Activated CD4-positive, alpha-beta T cell treated with anti-CD3 and anti-CD28 coated beads, Interleukin-2, amount 50 U/mL, for 4 hours (primary cell): ENCODE data around the gene MASP2.
"Not testable (repeated sequence)": the region's sequence is repeated elsewhere in the genome, so short reads cannot be mapped to it uniquely, and the experiment has no call there.

Source experiments
- DNase-seq, 2 experiments: peaks; one replicate each; pipeline ENCODE4 v3.0.0-alpha.2; 2020

Gene MASP2

GRCh38 chr1:11046625-11047365, at the start of gene MASP2:
MASP2 (minus strand) TSS chr1:11047239; CDS start chr1:11047207, 32 bp downstream.
- DNase-seq = no peak

GRCh38 chr1:11083784-11084183, 36.7 kb upstream of the MASP2 start:
- not testable (repeated sequence) for DNase-seq

- DNase-seq = no peak
These were observed 33.9 kb upstream of the MASP2 start for GRCh38 chr1:11080931-11081330.

DNA sequence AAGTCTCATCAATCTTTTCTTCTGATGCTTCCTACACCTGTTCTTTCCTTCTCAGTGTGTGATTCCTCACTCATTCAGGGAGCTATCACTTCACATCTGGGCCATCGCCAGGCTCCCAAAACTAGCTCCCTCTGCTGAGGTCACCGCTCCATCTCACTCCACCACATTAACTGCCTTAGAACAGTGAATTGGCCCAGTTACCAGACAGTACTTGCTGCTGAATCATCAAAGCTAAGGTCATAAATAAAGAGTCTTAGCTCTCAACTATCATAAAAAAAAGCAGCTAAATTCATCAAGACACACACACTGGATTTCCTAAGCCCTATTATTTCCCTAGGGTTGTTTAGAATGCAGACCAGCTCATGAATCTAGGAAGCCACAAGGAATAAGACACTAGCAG, 31.6 kb upstream of the MASP2 start:
- no peak for DNase-seq

DNA sequence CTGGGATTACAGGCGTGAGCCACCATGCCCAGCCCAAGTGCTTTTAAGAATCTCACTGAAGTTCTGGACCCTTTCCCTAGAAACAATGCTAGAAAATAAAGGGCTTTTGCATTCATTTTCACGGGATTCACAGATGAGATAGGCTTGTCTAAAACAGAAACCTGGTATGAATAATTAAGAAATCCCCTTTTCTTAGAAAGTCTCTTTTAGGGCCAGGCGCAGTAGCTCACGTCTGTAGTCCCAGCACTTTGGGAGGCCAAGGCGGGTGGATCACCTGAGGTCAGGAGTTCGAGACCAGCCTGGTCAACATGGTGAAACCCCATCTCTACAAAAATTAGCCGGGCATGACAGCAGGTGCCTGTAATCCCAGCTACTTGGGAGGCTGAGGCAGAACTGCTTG, 26.4 kb upstream of the MASP2 start:
- not testable (repeated sequence) for DNase-seq

GRCh38 chr1:11072216-11072917, 25.3 kb upstream of the MASP2 start:
- no peak for DNase-seq

GRCh38 chr1:11071463-11072215, 24.6 kb upstream of the MASP2 start:
- DNase-seq = no peak

- DNase-seq = no peak
These were observed 23.8 kb upstream of the MASP2 start for GRCh38 chr1:11070876-11071275.

GRCh38 chr1:11068600-11069473, 21.8 kb upstream of the MASP2 start:
- DNase-seq = no peak

- no peak for DNase-seq
These were observed 20.9 kb upstream of the MASP2 start for GRCh38 chr1:11067716-11068599.

DNA sequence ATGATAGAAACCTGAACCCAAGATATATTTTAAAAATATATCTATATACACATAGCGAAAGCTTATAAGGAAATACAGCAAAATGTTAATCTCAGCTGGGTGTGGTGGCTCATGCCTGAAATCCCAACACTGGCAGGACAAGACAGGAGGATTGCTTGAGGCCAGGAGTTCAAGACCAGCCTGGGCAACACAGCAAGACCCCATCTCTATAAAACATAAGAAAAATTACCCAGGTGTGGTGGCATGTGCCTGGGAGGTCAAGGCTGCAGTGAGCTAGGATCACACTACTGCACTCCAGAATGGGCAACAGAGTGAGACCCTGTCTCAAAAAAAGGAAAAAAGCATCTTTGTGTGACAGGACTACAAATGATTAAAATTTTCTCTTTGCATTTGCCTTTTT, 18.8 kb upstream of the MASP2 start:
- DNase-seq = no peak

DNA sequence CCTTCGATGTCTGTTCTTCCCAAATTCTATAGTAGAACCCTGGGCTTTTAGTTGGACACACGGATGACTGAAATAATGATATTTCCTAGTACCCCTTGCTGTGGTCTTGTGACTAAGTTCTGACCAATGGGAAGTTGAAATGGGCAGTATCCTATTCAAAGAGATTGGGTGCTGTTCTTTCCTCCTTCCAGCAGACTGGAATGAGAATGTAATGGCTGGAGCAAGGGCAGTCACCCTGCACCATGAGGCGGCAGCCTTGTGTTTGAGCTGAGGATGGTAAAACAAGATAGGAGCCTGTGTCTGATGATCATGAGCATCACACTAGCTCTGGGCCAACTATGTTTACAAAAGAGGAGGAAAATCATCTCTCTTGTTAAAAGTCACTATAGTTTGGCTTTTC, 17.9 kb upstream of the MASP2 start:
- no peak for DNase-seq

- DNase-seq = not testable (repeated sequence)
These were observed 17.0 kb upstream of the MASP2 start for GRCh38 chr1:11063937-11064537.

- DNase-seq = no peak
These were observed 15.9 kb upstream of the MASP2 start for GRCh38 chr1:11062965-11063401.

- DNase-seq = no peak
These were observed 14.8 kb upstream of the MASP2 start for GRCh38 chr1:11061652-11062365.

- peak; percentile 83 to 87 for DNase-seq
These were observed 13.2 kb upstream of the MASP2 start, which contains the start of gene SRM for GRCh38 chr1:11059968-11060830. SRM (minus strand) TSS chr1:11060018; CDS start chr1:11059943, 75 bp downstream.

DNA sequence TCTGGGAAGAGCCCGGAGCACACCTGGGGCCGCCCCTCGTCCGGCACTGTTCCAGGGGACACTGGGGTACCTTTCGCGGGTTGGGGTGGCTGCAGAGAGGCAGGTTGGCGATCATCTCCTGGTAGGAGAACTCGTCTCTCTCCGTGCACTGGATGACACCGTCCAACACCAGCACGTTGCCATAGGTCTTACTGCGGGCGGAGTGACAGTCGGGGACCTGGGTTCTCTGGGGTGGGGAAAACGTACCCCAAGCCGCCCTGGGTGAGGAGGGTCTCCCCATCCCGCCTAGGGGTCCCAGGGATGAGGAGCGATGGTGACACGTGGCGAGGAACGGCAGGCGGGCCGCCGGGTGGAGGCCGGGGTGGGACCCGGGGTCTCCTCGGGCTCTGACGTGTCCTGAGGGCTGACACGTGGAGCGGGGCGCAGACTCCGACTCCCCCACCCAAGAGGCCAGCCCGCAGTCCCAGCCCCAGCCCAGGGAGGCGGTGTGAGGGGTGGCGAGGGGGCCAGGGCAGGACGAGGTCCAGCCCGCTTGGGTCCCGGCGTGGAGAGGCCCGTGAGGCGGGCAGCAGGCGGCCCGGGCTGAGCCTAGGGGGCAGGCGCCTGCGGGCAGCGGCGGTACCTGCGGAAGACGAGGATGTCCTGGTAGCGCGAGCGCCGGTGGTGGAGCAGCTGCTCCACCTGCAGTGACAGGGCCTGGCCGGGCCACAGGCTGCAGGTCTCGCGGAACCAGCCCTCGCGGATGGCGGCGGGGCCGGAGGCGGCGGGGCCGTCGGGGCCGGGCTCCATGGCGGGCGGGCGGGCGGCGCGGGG, 12.3 kb upstream of the MASP2 start:
- DNase-seq = peak in 1 of 2 experiments; percentile 40

GRCh38 chr1:11058595-11059154, 11.6 kb upstream of the MASP2 start:
- no peak for DNase-seq
